Vagina (tissue), 2 donors: ENCODE measurements around the gene CUX1.

Experiments
- POLR2A ChIP-seq, 2 donors: fragments of 450-650 bp; IDR thresholded peaks; one replicate each; pipeline ENCODE4 v1.6.1; 2017; ENCODE audit warnings: antibody characterized with exemption in 2 of 2, mild to moderate bottlenecking in 2 of 2, moderate library complexity in 2 of 2
- TF ChIP-seq, protein P1 (sequence below), 3 experiments: fragments of 450-650 bp in 2 of 3; fragments of 200-600 bp in 1 of 3; sonication (generic) in 1 of 3; IDR thresholded peaks; one replicate each; pipeline ENCODE4 v1.5.1; 2017 to 2019; ENCODE audit warnings: antibody characterized with exemption in 3 of 3, mild to moderate bottlenecking in 2 of 3, moderate library complexity in 2 of 3

GRCh38 chr7:102101111-102101551, 283.7 kb downstream of the CUX1 start:
- TF ChIP-seq, protein P1, sequence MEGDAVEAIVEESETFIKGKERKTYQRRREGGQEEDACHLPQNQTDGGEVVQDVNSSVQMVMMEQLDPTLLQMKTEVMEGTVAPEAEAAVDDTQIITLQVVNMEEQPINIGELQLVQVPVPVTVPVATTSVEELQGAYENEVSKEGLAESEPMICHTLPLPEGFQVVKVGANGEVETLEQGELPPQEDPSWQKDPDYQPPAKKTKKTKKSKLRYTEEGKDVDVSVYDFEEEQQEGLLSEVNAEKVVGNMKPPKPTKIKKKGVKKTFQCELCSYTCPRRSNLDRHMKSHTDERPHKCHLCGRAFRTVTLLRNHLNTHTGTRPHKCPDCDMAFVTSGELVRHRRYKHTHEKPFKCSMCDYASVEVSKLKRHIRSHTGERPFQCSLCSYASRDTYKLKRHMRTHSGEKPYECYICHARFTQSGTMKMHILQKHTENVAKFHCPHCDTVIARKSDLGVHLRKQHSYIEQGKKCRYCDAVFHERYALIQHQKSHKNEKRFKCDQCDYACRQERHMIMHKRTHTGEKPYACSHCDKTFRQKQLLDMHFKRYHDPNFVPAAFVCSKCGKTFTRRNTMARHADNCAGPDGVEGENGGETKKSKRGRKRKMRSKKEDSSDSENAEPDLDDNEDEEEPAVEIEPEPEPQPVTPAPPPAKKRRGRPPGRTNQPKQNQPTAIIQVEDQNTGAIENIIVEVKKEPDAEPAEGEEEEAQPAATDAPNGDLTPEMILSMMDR (IDR thresholded peaks at IDR 0.05), result no peak
- TF ChIP-seq POLR2A (IDR thresholded peaks at IDR 0.05), result no peak
